HuH-7 (cell line): ENCODE results near the gene FSCN2.
"Not testable (repeated sequence)": the region's sequence is repeated elsewhere in the genome, so short reads cannot be mapped to it uniquely, and the experiment has no call there.

Experiments used
- DNase-seq: peaks from one replicate; pipeline ENCODE4 v3.0.0; 2011; ENCODE audit warnings: low spot score

FSCN2 gene

GRCh38 chr17:81579821-81580321 is 51.7 kb downstream of the FSCN2 start:
- DNase-seq, result no peak

- DNase-seq, result no peak
Observed at GRCh38 chr17:81580481-81580880, 52.3 kb downstream of the FSCN2 start.

GRCh38 chr17:81581758-81582157 is 53.6 kb downstream of the FSCN2 start:
- no peak for DNase-seq

- DNase-seq, result no peak
Observed at GRCh38 chr17:81582341-81582740, 54.2 kb downstream of the FSCN2 start.

GRCh38 chr17:81582749-81583148 is 54.6 kb downstream of the FSCN2 start:
- DNase-seq, result no peak

- DNase-seq, result peak; percentile 84
Observed at GRCh38 chr17:81583589-81584342, 55.6 kb downstream of the FSCN2 start.

GRCh38 chr17:81584771-81585170 is 56.6 kb downstream of the FSCN2 start:
- DNase-seq, result not testable (repeated sequence)

GRCh38 chr17:81586096-81586495 is 57.9 kb downstream of the FSCN2 start:
- no peak for DNase-seq
